ENCODE measurements around the gene TNNT3. TPM values are rescaled to one million over a fixed set of nuclear protein-coding genes. Genes with fewer than 3 reads are reported as not detected.
A peak's percentile ranks its signal among the peaks of the same experiment; 100 is the strongest.

TNNT3 gene
- not detected in 2 replicates for total RNA-seq (2021)
- Bru-seq, nascent RNA: not detected
- not detected for BruChase-seq, experiment 1, labeled RNA remaining after a 2-hour chase
- not detected for BruChase-seq, experiment 2, labeled RNA remaining after a 6-hour chase
- long read RNA-seq: 0 reads

- ChIA-PET POLR2A (ENCODE audit: low non-redundant PET) (no interaction called here), CTCF (no interaction called here)
- no peak for DNase-seq (ENCODE audit: low spot score)
- no peaks in the 10 kb centered on the region for H3K36me3 ChIP-seq (ENCODE audit: insufficient read depth, low read length, poor library complexity, severe bottlenecking)
- BruUV-seq (replicated peaks): no TSS peak
- no peaks in the 10 kb centered on the region for H3K4me1 ChIP-seq (ENCODE audit: insufficient read depth, low read length, poor library complexity, severe bottlenecking)
- no peak for TF ChIP-seq CTCF (conservative IDR thresholded peaks at IDR 0.05; ENCODE audit: low read depth, low read length)
- TF ChIP-seq EZH2 (IDR thresholded peaks at IDR 0.05; ENCODE audit: borderline replicate concordance, low read depth, low read length, poor library complexity, severe bottlenecking): no peak
- no peaks in the 10 kb centered on the region for H3K27me3 ChIP-seq (replicated peaks; ENCODE audit: insufficient read depth, low read depth, low read length, poor library complexity)
- H3K4me3 ChIP-seq (ENCODE audit: low read depth, low read length, poor library complexity, severe bottlenecking): no peak within 1 kb of the TSS
- no peaks in the 10 kb centered on the region for H3K9me3 ChIP-seq (ENCODE audit: low read depth, low read length, poor library complexity, severe bottlenecking)
- intact Hi-C loops (cut with micrococcal nuclease; ENCODE audit: unreplicated experiment): loop anchor here (5.0 kb wide), 1 partner anchor 37 kb away; no protein-coding TSS in a partner anchor
- no peak within 1 kb of the TSS for H3K27ac ChIP-seq (ENCODE audit: low read depth, low read length, poor library complexity, severe bottlenecking)
Observed at GRCh38 chr11:1919391-1920127, at the start of gene TNNT3. Gene TNNT3 (plus strand): TSS chr11:1919703. CDS start chr11:1922875, 3,172 bp downstream.

- ChIA-PET CTCF (no interaction called here), POLR2A (ENCODE audit: low non-redundant PET) (no interaction called here)
- TF ChIP-seq CTCF (conservative IDR thresholded peaks at IDR 0.05; ENCODE audit: low read depth, low read length) (no peak), EZH2 (IDR thresholded peaks at IDR 0.05; ENCODE audit: borderline replicate concordance, low read depth, low read length, poor library complexity, severe bottlenecking) (peak; percentile 13)
- intact Hi-C loops (cut with micrococcal nuclease; ENCODE audit: unreplicated experiment): no loop called here
- BruUV-seq (replicated peaks): no TSS peak
- Histone ChIP-seq H3K4me3 (ENCODE audit: low read depth, low read length, poor library complexity, severe bottlenecking) (no peak overlapping the region), H3K9me3 (ENCODE audit: low read depth, low read length, poor library complexity, severe bottlenecking) (no peaks in the 10 kb centered on the region), H3K36me3 (ENCODE audit: insufficient read depth, low read length, poor library complexity, severe bottlenecking) (no peaks in the 10 kb centered on the region), H3K27ac (ENCODE audit: low read depth, low read length, poor library complexity, severe bottlenecking) (no peak overlapping the region), H3K4me1 (ENCODE audit: insufficient read depth, low read length, poor library complexity, severe bottlenecking) (no peaks in the 10 kb centered on the region), H3K27me3 (replicated peaks; ENCODE audit: insufficient read depth, low read depth, low read length, poor library complexity) (peaks cover 74% of the 10 kb centered on the region)
- no peak for DNase-seq (ENCODE audit: low spot score)
Observed at GRCh38 chr11:1870326-1870696, 49.2 kb upstream of the TNNT3 start.

- BruUV-seq (replicated peaks): no TSS peak
- DNase-seq (ENCODE audit: low spot score): no peak
- peaks cover 70% of the 10 kb centered on the region for H3K27me3 ChIP-seq (replicated peaks; ENCODE audit: insufficient read depth, low read depth, low read length, poor library complexity)
- no peaks in the 10 kb centered on the region for H3K9me3 ChIP-seq (ENCODE audit: low read depth, low read length, poor library complexity, severe bottlenecking)
- no peak overlapping the region for H3K4me3 ChIP-seq (ENCODE audit: low read depth, low read length, poor library complexity, severe bottlenecking)
- no peaks in the 10 kb centered on the region for H3K4me1 ChIP-seq (ENCODE audit: insufficient read depth, low read length, poor library complexity, severe bottlenecking)
- CTCF ChIA-PET: no interaction called here
- intact Hi-C loops (cut with micrococcal nuclease; ENCODE audit: unreplicated experiment): no loop called here
- POLR2A ChIA-PET (ENCODE audit: low non-redundant PET): no interaction called here
- no peak for TF ChIP-seq CTCF (conservative IDR thresholded peaks at IDR 0.05; ENCODE audit: low read depth, low read length)
- peak; percentile 61 for TF ChIP-seq EZH2 (IDR thresholded peaks at IDR 0.05; ENCODE audit: borderline replicate concordance, low read depth, low read length, poor library complexity, severe bottlenecking)
- H3K36me3 ChIP-seq (ENCODE audit: insufficient read depth, low read length, poor library complexity, severe bottlenecking): no peaks in the 10 kb centered on the region
- no peak overlapping the region for H3K27ac ChIP-seq (ENCODE audit: low read depth, low read length, poor library complexity, severe bottlenecking)
Observed at GRCh38 chr11:1870721-1871466, 48.6 kb upstream of the TNNT3 start.

Data from A673 (cell line).